HG03342 (cell line): ENCODE measurements around the gene SYCE3.
"Not testable (repeated sequence)": the region's sequence is repeated elsewhere in the genome, so short reads cannot be mapped to it uniquely, and the experiment has no call there.

Experiments used
- ATAC-seq: cut with Tn5 transposase; IDR thresholded peaks from one replicate; pipeline ENCODE4 v1.9.1; 2021; ENCODE audit warnings: mild to moderate bottlenecking, moderate library complexity; ENCODE audit not compliant: unreplicated experiment

SYCE3 gene

GRCh38 chr22:50522806-50523438, 39.8 kb downstream of the SYCE3 start:
- no peak for ATAC-seq

GRCh38 chr22:50522208-50522805, 40.4 kb downstream of the SYCE3 start:
- no peak for ATAC-seq

- ATAC-seq = no peak
These were observed 41.0 kb downstream of the SYCE3 start for GRCh38 chr22:50521710-50522109.

- no peak for ATAC-seq
These were observed 41.8 kb downstream of the SYCE3 start for GRCh38 chr22:50520826-50521453.

GRCh38 chr22:50520184-50520583, 42.5 kb downstream of the SYCE3 start:
- ATAC-seq = not testable (repeated sequence)

DNA sequence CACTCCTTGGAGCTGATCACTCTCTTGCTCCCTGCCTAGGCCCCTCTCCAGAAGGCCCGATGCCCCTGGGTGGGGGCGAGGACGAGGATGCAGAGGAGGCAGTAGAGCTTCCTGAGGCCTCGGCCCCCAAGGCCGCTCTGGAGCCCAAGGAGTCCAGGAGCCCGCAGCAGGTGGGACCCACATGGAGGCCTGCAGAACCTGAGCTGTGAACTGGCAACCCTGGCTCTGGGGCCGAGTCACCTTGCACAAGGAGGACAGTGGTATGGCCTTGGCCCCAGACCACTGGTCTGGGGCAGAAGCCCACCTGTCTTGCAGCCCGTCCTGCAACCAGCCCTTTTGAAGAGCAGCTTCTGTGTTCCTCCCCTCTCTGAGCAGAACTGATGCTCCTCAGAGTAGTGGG, 43.6 kb downstream of the SYCE3 start:
- no peak for ATAC-seq

DNA sequence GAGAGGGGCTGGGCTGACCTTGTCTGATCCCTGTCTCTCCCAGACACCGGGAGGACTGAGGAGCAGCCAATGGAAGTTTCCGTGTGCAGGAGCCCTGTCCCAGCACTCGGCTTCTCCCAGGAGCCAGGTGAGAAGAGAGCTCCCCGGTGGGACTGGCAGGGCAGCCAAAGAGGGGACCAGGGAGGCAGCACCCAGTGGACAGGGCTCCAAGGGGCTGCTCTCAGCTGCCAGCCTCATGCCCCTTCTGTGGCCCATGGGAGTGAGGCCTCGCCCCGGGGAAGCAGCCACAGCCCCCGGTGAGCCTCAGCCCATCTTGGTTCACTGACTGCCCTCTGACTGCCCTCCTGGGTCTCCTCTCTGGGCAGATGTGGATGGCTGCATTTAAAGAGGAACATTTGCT, 44.1 kb downstream of the SYCE3 start:
- ATAC-seq = no peak

GRCh38 chr22:50517495-50518260, 45.0 kb downstream of the SYCE3 start:
- ATAC-seq = no peak

DNA sequence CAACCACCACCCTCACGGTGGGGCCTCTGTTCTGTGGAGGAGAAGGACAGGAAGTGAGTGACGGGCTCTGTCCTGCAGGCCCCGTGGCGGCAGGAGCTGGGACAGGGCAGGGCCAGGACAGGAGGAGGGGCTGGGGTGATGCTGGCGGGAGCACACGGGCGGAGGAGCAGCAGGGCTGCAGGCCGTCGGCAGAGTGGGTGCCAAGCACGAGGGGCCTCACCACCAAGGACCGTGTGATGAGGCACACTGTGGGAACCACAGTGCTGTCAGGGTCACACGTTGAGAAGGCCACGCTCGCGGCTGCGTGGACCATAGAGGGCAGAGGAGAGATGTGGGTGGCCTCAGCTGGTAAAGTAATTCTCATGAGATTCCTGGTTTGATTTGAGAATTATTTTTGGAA, 45.8 kb downstream of the SYCE3 start:
- ATAC-seq = no peak

DNA sequence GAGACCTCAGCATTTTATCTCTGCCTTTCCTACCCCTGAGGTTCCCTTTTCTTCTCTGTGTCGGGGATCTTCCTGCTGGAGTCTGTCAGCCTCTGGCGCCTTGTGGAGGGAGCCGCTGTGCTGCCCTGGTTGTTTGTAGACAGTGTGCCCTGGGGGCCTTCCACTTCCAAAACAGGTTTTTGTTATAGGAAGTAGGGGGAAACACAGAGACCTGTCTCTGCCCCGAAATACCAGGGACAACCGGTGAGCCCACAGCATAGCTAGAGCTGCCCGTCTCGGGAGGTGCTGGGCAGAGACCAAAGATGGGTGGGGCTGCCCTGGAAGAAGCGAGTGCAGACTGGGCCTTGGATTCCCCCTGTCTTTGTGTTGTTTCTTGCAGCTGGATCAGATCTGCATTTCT, 46.7 kb downstream of the SYCE3 start:
- no peak for ATAC-seq

DNA sequence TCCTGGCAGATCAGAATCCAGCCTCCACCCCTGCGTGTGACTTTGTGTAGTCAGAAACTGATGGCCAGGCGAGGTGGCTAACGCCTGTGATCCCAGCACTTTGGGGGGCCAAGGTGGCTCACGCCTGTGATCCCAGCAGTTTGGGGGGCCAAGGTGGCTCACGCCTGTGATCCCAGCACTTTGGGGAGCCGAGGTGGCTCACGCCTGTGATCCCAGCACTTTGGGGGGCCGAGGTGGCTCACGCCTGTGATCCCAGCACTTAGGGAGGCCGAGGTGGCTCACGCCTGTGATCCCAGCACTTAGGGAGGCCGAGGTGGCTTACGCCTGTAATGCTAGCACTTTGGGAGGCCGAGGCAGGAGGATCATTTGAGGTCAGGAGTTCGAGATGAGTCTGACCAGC, 49.5 kb downstream of the SYCE3 start:
- ATAC-seq = no peak

DNA sequence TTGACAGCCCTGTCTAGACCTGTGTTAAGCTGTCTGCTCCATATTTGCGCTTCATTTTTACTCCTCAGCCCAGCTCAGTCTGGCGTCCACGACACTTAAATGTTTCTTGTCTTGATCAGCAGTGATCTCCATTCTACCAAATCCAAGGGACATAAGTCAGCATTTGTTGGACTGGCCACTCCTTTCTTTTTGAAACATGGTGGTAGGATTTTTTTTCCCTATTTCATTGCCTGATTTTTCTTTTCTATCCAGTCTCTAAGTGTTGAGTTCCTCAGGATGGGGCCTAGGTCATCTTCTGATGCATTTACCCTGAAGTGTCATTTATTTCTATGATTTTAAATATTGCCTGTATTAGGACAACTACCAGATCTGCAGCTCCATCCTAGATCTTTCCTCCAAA, 53.8 kb downstream of the SYCE3 start:
- ATAC-seq = no peak

- peak; percentile 63 for ATAC-seq
These were observed 54.5 kb downstream of the SYCE3 start, which contains the start of gene NCAPH2 for GRCh38 chr22:50507991-50508884. TSS of gene NCAPH2 (plus strand) at chr22:50508224. CDS start at chr22:50508338, 114 bp downstream.

DNA sequence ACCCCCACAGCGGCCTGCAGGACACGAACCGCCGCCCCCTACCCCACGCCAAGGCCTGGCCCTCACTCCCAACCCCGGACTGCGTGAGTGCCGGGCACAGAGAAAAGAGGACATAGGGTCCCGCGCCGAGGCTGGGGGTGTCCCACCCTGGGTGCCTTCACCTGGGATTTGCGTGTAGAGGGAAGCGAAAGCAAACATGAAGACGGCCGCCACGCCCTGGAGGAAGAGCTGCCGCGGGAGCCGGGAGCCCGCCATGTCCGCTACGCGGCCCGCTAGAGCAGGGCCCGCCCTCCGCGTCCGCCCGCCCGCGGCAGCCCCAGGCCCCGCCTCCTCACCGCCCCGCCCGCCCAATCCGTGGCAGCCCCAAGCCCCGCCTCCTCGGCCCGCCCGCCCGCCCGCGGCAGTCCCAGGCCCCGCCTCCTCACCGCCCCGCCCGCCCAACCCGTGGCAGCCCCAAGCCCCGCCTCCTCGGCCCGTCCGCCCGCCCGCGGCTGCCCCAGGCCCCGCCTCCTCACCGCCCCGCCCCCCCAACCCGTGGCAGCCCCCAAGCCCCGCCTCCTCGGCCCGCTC, 55.2 kb downstream of the SYCE3 start, which contains the start of gene LMF2:
TSS of gene LMF2 (minus strand) at position 282 of the 570 bp plus-strand sequence. CDS start at position 255, 27 bp downstream.
- peak; percentile 42 for ATAC-seq

DNA sequence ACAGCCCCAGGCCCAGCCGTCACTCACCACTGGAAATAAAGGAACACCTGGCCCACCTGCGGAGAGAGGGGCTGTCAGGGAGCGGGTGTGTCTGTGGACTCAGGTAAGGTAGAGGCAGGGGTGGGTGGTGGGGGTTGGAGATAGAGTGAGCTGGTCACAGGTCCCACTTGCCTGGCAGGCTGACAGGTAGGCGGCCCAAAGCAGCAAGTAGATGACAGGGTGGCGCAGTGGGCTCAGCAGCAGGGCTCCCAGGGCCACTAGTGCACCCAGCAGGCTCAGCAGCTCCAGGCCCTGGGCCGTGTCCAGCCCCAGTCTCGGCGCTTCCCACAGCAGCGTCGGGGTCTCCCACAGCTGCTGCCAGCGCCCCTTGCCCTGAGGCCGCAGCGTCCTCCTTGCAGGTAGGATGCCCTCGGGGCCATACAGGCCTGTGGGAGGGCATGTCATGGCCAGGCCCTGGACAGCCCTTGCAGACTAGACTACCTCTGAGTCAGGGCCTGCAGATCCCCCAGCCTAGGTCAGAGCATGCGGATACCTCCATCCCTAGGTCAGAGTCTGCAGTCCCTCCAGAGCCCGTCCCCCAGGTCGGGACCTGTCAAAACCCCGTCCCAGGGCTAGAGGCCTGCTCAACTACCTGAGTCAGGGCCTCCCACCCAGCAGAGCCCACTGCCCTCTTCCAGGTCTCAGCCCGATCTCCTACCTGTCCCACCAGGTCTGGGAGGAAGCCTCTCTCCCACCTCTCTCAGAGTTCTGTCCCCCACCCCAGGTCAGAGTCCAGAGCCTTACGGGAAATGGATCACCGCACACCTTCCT, 55.9 kb downstream of the SYCE3 start:
- ATAC-seq = no peak

DNA sequence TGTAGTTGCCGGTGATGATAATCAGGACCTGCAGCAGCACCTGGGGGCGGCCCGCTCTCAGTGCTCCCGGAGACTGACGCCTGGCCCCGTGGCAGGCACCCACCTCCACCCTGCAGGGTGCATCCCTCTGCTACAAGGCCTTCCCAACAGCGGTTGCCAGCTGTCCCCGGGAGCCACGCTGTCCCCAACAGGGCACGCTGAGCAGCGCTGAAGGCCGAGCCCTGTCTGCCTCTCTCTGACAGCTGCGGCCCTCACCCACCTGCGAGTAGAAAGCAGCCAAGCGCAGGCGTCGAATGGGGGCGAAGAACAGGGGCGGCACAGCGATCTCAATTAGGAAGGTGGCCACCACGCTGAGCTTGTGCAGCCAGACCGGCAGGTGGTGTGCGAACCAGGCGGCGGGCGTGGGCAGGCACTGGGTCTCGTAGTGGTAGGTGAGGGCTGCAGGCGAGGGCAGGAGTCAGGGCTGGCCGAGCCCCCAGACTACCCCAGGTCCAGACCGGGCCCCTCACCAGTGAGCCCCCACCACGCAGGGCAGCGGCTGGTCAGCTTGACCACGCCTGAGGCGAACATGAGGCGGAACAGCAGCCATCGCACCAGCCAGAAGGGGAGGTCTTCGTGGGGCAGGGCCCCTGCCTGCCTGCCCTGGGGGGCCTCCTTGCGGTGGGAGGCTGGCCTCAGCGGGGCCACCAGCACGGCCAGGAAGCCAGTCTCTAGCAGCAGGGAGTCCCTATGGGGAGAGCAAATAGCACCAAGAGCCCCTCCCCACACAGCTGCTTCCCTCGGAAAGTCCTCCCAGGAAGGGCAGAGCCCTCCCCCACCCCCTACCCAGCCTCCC, 56.7 kb downstream of the SYCE3 start:
- no peak for ATAC-seq

- no peak for ATAC-seq
These were observed 57.4 kb downstream of the SYCE3 start for GRCh38 chr22:50505276-50505775.
